K562 (cell line): Measurements from ENCODE around the gene PLK5. TPM values are rescaled to one million over a fixed set of nuclear protein-coding genes. Genes with fewer than 3 reads are reported as not detected.

ENCODE experiments used
- ATF4 ChIP-seq: fragments of 450-650 bp; formaldehyde crosslinking; IDR thresholded peaks from 2 replicates; pipeline ENCODE4 v1.4.0; 2022; ENCODE audit warnings: mild to moderate bottlenecking, moderate library complexity
- CEBPZ ChIP-seq: fragments of 150-350 bp; IDR thresholded peaks from 2 replicates; pipeline ENCODE4 v1.6.1; 2014; ENCODE audit warnings: low read depth, mild to moderate bottlenecking, low read length, borderline replicate concordance
- CREM ChIP-seq: IDR thresholded peaks from 2 replicates; pipeline ENCODE4 v1.6.1; 2014; ENCODE audit warnings: antibody characterized with exemption, low read depth
- E2F3 ChIP-seq: fragments of 250-450 bp; sonication (Bioruptor Pico); IDR thresholded peaks from 2 replicates; pipeline ENCODE4 v1.4.0; 2020; ENCODE audit warnings: mild to moderate bottlenecking
- MAX ChIP-seq: sonication (generic); formaldehyde crosslinking; IDR thresholded peaks from 2 replicates; pipeline ENCODE4 v1.9.0; 2022; ENCODE audit warnings: mild to moderate bottlenecking, missing genetic modification reagents
- MCM3 ChIP-seq: fragments of 450-650 bp; IDR thresholded peaks from 2 replicates; pipeline ENCODE4 v1.6.1; 2016
- NONO ChIP-seq, 2 experiments: fragments of 200-400 bp in 1 of 2; fragments of 450-650 bp in 1 of 2; formaldehyde crosslinking in 1 of 2; IDR thresholded peaks; 2 replicates each; pipeline ENCODE4 v1.6.1; 2017; ENCODE audit warnings: low read depth in 2 of 2, mild to moderate bottlenecking in 2 of 2, moderate library complexity in 2 of 2, low read length in 1 of 2
- POLR2H ChIP-seq: IDR thresholded peaks from 2 replicates; pipeline ENCODE4 v1.6.1; 2016; ENCODE audit warnings: missing genetic modification characterization, low read depth, mild to moderate bottlenecking, control low read depth, missing compliant biosample characterization, moderate library complexity
- RBM34 ChIP-seq: fragments of 200-400 bp; formaldehyde crosslinking; IDR thresholded peaks from 2 replicates; pipeline ENCODE4 v1.6.1; 2018; ENCODE audit warnings: low read length, borderline replicate concordance; ENCODE audit not compliant: insufficient read depth
- SETDB1 ChIP-seq: IDR thresholded peaks from one replicate; pipeline ENCODE4 v1.6.1; 2012; ENCODE audit warnings: low read length, control low read depth, inconsistent platforms
- SIX5 ChIP-seq, 2 experiments: IDR thresholded peaks; 2 replicates each; pipeline ENCODE4 v1.6.1; 2011; ENCODE audit warnings: low read length in 2 of 2, borderline replicate concordance in 1 of 2, low read depth in 1 of 2, mild to moderate bottlenecking in 1 of 2, moderate library complexity in 1 of 2; ENCODE audit not compliant: insufficient read depth in 1 of 2
- SRSF9 ChIP-seq: fragments of 200-400 bp; formaldehyde crosslinking; IDR thresholded peaks from 2 replicates; pipeline ENCODE4 v1.6.1; 2017; ENCODE audit warnings: low read depth, low read length, borderline replicate concordance
- TAF1 ChIP-seq: IDR thresholded peaks from 2 replicates; pipeline ENCODE4 v1.6.1; 2011; ENCODE audit warnings: mild to moderate bottlenecking, low read length, moderate library complexity; ENCODE audit not compliant: insufficient read depth, control insufficient read depth, severe bottlenecking; ENCODE audit errors: extremely low read depth
- ZBTB2 ChIP-seq: fragments of 450-650 bp; IDR thresholded peaks from 2 replicates; pipeline ENCODE4 v1.6.1; 2016; ENCODE audit warnings: antibody characterized with exemption
- ZBTB9 ChIP-seq: fragments of 450-650 bp; formaldehyde crosslinking; IDR thresholded peaks from 2 replicates; pipeline ENCODE4 v1.4.0; 2020; ENCODE audit warnings: mild to moderate bottlenecking, moderate library complexity
- ZNF175 ChIP-seq: fragments of 200-800 bp; sonication (Bioruptor generic); IDR thresholded peaks from 2 replicates; pipeline ENCODE4 v1.6.1; 2016; ENCODE audit warnings: low read depth, mild to moderate bottlenecking, missing genetic modification characterization, missing compliant biosample characterization
- ZNF23 ChIP-seq: fragments of 250-450 bp; sonication (Bioruptor Pico); IDR thresholded peaks from 2 replicates; pipeline ENCODE4 v1.4.0; 2020; ENCODE audit warnings: mild to moderate bottlenecking
- ZNF57 ChIP-seq: fragments of 450-650 bp; formaldehyde crosslinking; IDR thresholded peaks from 2 replicates; pipeline ENCODE4 v1.4.0; 2020; ENCODE audit warnings: mild to moderate bottlenecking, moderate library complexity
- ZNF668 ChIP-seq: fragments of 250-450 bp; sonication (Bioruptor Pico); IDR thresholded peaks from 2 replicates; pipeline ENCODE4 v1.8.0; 2022; ENCODE audit warnings: mild to moderate bottlenecking, inconsistent platforms
- ZNF764 ChIP-seq: fragments of 250-450 bp; sonication (Bioruptor Pico); IDR thresholded peaks from 2 replicates; pipeline ENCODE4 v1.4.0; 2020; ENCODE audit warnings: low read depth, mild to moderate bottlenecking, moderate library complexity
- polyA plus RNA-seq, 8 experiments: library from polyadenylated mRNA; depleted of rRNA in 4 of 8; stranded (reverse) in 5 of 8; unstranded in 3 of 8; fragments of >200 nt; fragmentation: Nextera tagmentation in 2 of 8; fragmentation: Illumina TruSeq in 1 of 8; extraction: Ambion mirVana in 2 of 8; extraction: Trizol in 1 of 8; gene quantifications; 2 replicates each; pipeline versions ENCODE4 v1.2.1 to v1.2.3, GENCODE V29; 2011 to 2014; ENCODE audit warnings: inconsistent platforms in 1 of 8, missing spikeins in 1 of 8
- total RNA-seq, 7 experiments: library from RNA; depleted of rRNA in 6 of 7; stranded (reverse); fragments of >200 nt in 6 of 7; fragmentation: Illumina TruSeq in 2 of 7; extraction: Trizol in 2 of 7; gene quantifications; 2 replicates each; pipeline versions ENCODE4 v1.2.1 to v1.2.3, GENCODE V29; 2011 to 2021; ENCODE audit warnings: low replicate concordance in 1 of 7

The PLK5 gene
- total and polyA plus RNA-seq, 9 of the 15 experiments (the other 6 are each of a cell fraction or from before 2014, with no cell fraction given) = 0.04 to 0.23 (median 0.11) TPM; not detected in 5

DNA sequence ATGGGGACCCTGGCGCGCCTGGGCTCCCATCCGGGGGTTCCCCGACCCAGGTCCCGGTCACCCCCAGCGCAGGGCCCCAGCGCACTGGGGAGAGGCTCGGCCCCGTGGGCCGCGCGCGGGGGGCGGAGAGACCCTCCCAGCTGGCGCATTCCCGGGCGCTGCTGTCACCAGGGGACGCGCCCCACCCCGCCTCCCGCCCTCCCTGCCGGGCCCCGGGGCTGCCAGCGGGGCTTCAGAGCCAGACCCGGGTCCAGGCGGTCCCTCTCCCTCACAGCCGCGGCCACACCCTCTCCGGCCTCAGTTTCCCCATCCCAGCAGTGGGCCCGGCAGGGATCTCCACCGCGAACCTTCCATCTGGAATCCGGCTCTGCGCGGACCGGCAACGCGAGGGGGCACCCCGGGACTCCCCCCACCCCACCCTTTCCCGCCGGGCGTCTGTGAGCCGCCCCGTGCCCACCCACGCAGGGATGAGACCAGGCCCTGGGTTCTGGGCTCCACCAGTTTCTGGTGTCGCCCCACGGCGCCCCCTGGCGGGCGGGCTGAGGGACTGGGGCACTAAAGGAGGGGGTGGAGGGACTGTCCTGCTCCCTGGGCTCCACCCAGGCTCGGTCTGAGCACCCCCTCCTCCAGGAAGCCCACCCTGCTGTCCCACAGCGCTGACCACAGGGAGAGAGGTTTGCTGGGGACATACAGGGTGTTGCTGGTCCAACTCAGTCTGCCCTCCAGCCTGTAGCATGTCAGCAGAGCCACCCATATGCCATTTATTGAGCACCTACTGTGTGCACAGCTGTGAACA is 10.2 kb upstream of the PLK5 start (continued):
- TF ChIP-seq NONO (IDR thresholded peaks at IDR 0.05; ENCODE audit: low read depth in 2 of 2, low read length in 1 of 2) = peak in 1 of 2 experiments; percentile 23; a peak in 1 of 4 replicates
- TF ChIP-seq CREM = 0 out of 2 replicates have a peak, but pooled peaks have one; percentile 4
- TF ChIP-seq SIX5 (IDR thresholded peaks at IDR 0.05; ENCODE audit: borderline replicate concordance in 1 of 2, insufficient read depth in 1 of 2, low read depth in 1 of 2, low read length in 2 of 2) = no peak
- TF ChIP-seq E2F3 (CRISPR knock-in tag) = no peak
- 0 out of 2 replicates have a peak, but pooled peaks have one; percentile 12 for TF ChIP-seq MAX (CRISPR knock-in tag)
- TF ChIP-seq ZNF764 (CRISPR knock-in tag) = no peak
- TF ChIP-seq ZNF668 (CRISPR knock-in tag) = no peak
- TF ChIP-seq MCM3 = no peak
- TF ChIP-seq ZNF57 (CRISPR knock-in tag) = no peak
- no peak for TF ChIP-seq TAF1
- no peak for TF ChIP-seq ZBTB9 (CRISPR knock-in tag)
- no peak for TF ChIP-seq POLR2H (tag)
- no peak for TF ChIP-seq SRSF9
- TF ChIP-seq ZNF175 (CRISPR knock-in tag) = no peak
- no peak for TF ChIP-seq SETDB1
- no peak for TF ChIP-seq ATF4 (CRISPR knock-in tag)
- no peak for TF ChIP-seq RBM34
- TF ChIP-seq ZNF23 (CRISPR knock-in tag) = no peak
- no peak for TF ChIP-seq CEBPZ
- 0 out of 2 replicates have a peak, but pooled peaks have one; percentile 18 for TF ChIP-seq ZBTB2
